CD14-positive monocyte (primary cell): ENCODE data around the gene PARK7. TPM values are rescaled to one million over a fixed set of nuclear protein-coding genes. Genes with fewer than 3 reads are reported as not detected.
"Not testable (repeated sequence)": the region's sequence is repeated elsewhere in the genome, so short reads cannot be mapped to it uniquely, and the experiment has no call there.

ENCODE experiments used
- DNase-seq, 3 donors: peaks; one replicate each; pipeline ENCODE4 v3.0.0-alpha.2; 2011 to 2022
- H2AFZ ChIP-seq: 2 replicates; pipeline ENCODE4 v1.6.0; 2012; ENCODE audit warnings: mild to moderate bottlenecking, low read depth, low read length, inconsistent platforms; ENCODE audit not compliant: insufficient read depth, poor library complexity, severe bottlenecking
- H3K27ac ChIP-seq, 2 donors: 1 replicate in 1 of 2; 2 replicates in 1 of 2; pipeline ENCODE4 v1.5.1; 2012 to 2013; ENCODE audit warnings: low read length in 2 of 2, control low read depth in 1 of 2, inconsistent platforms in 1 of 2, low read depth in 1 of 2, mild to moderate bottlenecking in 1 of 2
- H3K27me3 ChIP-seq, 2 donors: one replicate each; pipeline versions ENCODE4 v1.6.0 to v1.6.1; 2011 to 2013; ENCODE audit warnings: low read length in 2 of 2; ENCODE audit not compliant: control insufficient read depth in 2 of 2, insufficient read depth in 2 of 2
- H3K36me3 ChIP-seq, 2 donors: replicated peaks in 1 of 2; 1 replicate in 1 of 2; 2 replicates in 1 of 2; pipeline versions ENCODE4 v1.5.1 to v1.6.1; 2012 to 2013; ENCODE audit warnings: low read length in 2 of 2, control low read depth in 1 of 2, inconsistent platforms in 1 of 2, mild to moderate bottlenecking in 1 of 2; ENCODE audit not compliant: insufficient read depth in 2 of 2, control insufficient read depth in 1 of 2
- H3K4me1 ChIP-seq, 2 donors: 1 replicate in 1 of 2; 2 replicates in 1 of 2; pipeline versions ENCODE4 v1.5.1 to v1.6.1; 2012 to 2013; ENCODE audit warnings: low read length in 2 of 2, control low read depth in 1 of 2, inconsistent platforms in 1 of 2, mild to moderate bottlenecking in 1 of 2, moderate library complexity in 1 of 2; ENCODE audit not compliant: insufficient read depth in 2 of 2, control insufficient read depth in 1 of 2
- H3K4me2 ChIP-seq: replicated peaks from 2 replicates; pipeline ENCODE3; 2012; ENCODE audit warnings: low read length, moderate library complexity, mild to moderate bottlenecking; ENCODE audit not compliant: poor library complexity, severe bottlenecking; ENCODE audit errors: extremely low read depth
- H3K4me3 ChIP-seq, 3 experiments: fragments of 200-600 bp in 1 of 3; sonication (generic) in 1 of 3; replicated peaks in 1 of 3; 1 replicate in 2 of 3; 2 replicates in 1 of 3; pipeline ENCODE4 v1.5.1; 2011 to 2013; ENCODE audit warnings: low read length in 3 of 3, mild to moderate bottlenecking in 3 of 3, control low read depth in 2 of 3, low read depth in 2 of 3, inconsistent platforms in 1 of 3, moderate library complexity in 1 of 3
- H3K79me2 ChIP-seq: 2 replicates; pipeline ENCODE4 v1.6.0; 2012; ENCODE audit warnings: mild to moderate bottlenecking, control low read depth, inconsistent platforms, low read length, moderate library complexity; ENCODE audit not compliant: insufficient read depth
- H3K9ac ChIP-seq: 2 replicates; pipeline ENCODE4 v1.6.0; 2017; ENCODE audit warnings: low read length, mild to moderate bottlenecking; ENCODE audit not compliant: insufficient read depth, poor library complexity, severe bottlenecking
- H3K9me3 ChIP-seq, 2 donors: replicated peaks in 1 of 2; 1 replicate in 1 of 2; 2 replicates in 1 of 2; pipeline versions ENCODE4 v1.5.1 to v1.6.1; 2012 to 2013; ENCODE audit warnings: low read length in 2 of 2, control low read depth in 1 of 2; ENCODE audit not compliant: control insufficient read depth in 1 of 2, insufficient read depth in 1 of 2
- H4K20me1 ChIP-seq: 2 replicates; pipeline ENCODE4 v1.6.0; 2012; ENCODE audit warnings: mild to moderate bottlenecking, low read length, control low read depth, moderate library complexity; ENCODE audit not compliant: insufficient read depth
- H3K27ac Mint-ChIP-seq, 7 donors: one replicate each; pipeline ENCODE4 v1.8.0; 2020; ENCODE audit warnings: mild to moderate bottlenecking in 7 of 7, mixed read lengths in 7 of 7, moderate library complexity in 6 of 7, inconsistent platforms in 2 of 7
- H3K27me3 Mint-ChIP-seq, 3 donors: one replicate each; pipeline ENCODE4 v1.8.0; 2021 to 2022; ENCODE audit warnings: low read depth in 3 of 3, mild to moderate bottlenecking in 3 of 3, mixed read lengths in 3 of 3, moderate library complexity in 3 of 3, inconsistent platforms in 1 of 3
- H3K36me3 Mint-ChIP-seq, 2 donors: one replicate each; pipeline ENCODE4 v1.8.0; 2020; ENCODE audit warnings: mixed read lengths in 2 of 2, inconsistent platforms in 1 of 2, mild to moderate bottlenecking in 1 of 2
- H3K4me1 Mint-ChIP-seq: one replicate; pipeline ENCODE4 v1.8.0; 2020; ENCODE audit warnings: mild to moderate bottlenecking, mixed read lengths
- H3K4me3 Mint-ChIP-seq, 2 donors: one replicate each; pipeline ENCODE4 v1.8.0; 2020; ENCODE audit warnings: mild to moderate bottlenecking in 2 of 2, mixed read lengths in 2 of 2, moderate library complexity in 1 of 2
- H3K9me3 Mint-ChIP-seq, 7 donors: one replicate each; pipeline ENCODE4 v1.8.0; 2020 to 2022; ENCODE audit warnings: mixed read lengths in 7 of 7, mild to moderate bottlenecking in 6 of 7, moderate library complexity in 6 of 7, inconsistent platforms in 2 of 7
- WGBS: methylation state at CpG from one replicate; pipeline ENCODE4 v1.1.5; 2013; ENCODE audit warnings: missing lambda C conversion rate; ENCODE audit not compliant: insufficient coverage; 5-methylcytosine and 5-hydroxymethylcytosine counted together
- intact Hi-C, 2 donors: fragments of 100-400 bp; cut with micrococcal nuclease; formaldehyde crosslinking; loops; one replicate each; pipeline versions ENCODE4 v1.15.0 to v1.15.1; 2023
- polyA plus RNA-seq, 3 donors: library from polyadenylated mRNA; depleted of rRNA in 1 of 3; unstranded in 2 of 3; stranded (reverse) in 1 of 3; fragments of 300-500 nt in 2 of 3; fragments of >200 nt in 1 of 3; fragmentation: Illumina TruSeq in 2 of 3; gene quantifications; 1 replicate in 2 of 3; 2 replicates in 1 of 3; pipeline ENCODE4 v1.2.3, GENCODE V29; 2012 to 2021
- TF ChIP-seq, protein P1 (sequence below): fragments of 200-600 bp; IDR thresholded peaks from one replicate; pipeline ENCODE4 v1.8.0; 2022; ENCODE audit warnings: antibody characterized with exemption, mild to moderate bottlenecking

PARK7 gene
- polyA plus RNA-seq, 3 donors, result 116 to 391 (median 353) TPM

DNA sequence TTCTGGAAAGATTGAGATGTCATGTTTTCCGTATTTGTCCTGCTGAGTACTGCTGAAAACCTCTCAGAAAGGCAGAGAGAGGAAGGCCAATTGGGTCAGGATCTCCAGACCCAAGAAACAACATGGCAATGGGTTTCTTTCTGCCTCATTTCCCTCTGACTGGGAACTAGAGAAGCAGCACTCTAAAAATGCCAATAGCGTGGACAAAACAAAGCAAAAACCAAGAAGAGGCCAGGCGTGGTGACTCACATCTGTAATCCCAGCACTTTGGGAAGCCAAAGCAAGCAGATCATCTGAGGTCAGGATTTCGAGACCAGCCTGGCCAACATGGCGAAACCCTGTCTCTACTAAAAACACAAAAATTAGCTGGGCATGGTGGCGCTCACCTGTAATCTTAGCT lies 39.2 kb upstream of the PARK7 start:
- no peak overlapping the region for H3K27ac Mint-ChIP-seq
- H3K4me2 ChIP-seq, result no peak overlapping the region

DNA sequence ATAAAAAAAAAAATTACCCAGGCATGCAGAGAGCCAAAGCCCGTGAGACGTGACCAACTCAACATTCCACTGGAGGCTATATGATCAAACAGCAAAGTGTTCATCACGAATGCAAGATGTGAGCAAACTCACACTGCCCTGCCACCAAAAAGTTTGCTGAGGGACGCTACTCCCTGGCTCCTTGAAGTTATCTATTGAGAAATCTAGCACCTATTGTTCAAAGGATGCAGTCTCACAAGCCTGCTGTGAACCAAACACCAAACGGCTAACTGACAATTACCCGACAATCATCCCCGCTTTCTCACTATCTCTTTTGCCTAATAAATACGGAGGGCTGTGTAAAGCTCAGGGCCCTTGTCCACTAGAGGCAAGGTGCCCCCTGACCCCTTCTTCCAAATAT lies 34.5 kb upstream of the PARK7 start:
- H3K36me3 Mint-ChIP-seq, H3K27me3 ChIP-seq, H3K27ac ChIP-seq, H3K79me2 ChIP-seq, H2AFZ ChIP-seq, H3K9me3 Mint-ChIP-seq, H3K27ac Mint-ChIP-seq, H3K9ac ChIP-seq, H3K4me2 ChIP-seq, H3K36me3 ChIP-seq, H4K20me1 ChIP-seq, H3K4me3 Mint-ChIP-seq, intact Hi-C loops, H3K27me3 Mint-ChIP-seq, DNase-seq, H3K4me3 ChIP-seq, H3K9me3 ChIP-seq: not testable (repeated sequence)
- 94% methylated on average over 4 of the region's 8 CpGs for WGBS
- H3K4me1 Mint-ChIP-seq, result peaks cover 12% of the 10 kb centered on the region
- H3K4me1 ChIP-seq, result peaks cover 10 to 13% of the 10 kb centered on the region in 2 donors

More for the DNA sequence above, 39.2 kb upstream of the PARK7 start:
- intact Hi-C loops, result no loop called here
- H3K9me3 ChIP-seq, result no peaks in the 10 kb centered on the region
- 88% methylated on average over 6 of the region's 6 CpGs for WGBS
- H3K27me3 ChIP-seq, result no peaks in the 10 kb centered on the region
- no peak overlapping the region for H2AFZ ChIP-seq
- no peaks in the 10 kb centered on the region for H3K36me3 ChIP-seq
- Mint-ChIP-seq H3K9me3 (peaks cover 0 to 1% (median 0%) of the 10 kb centered on the region in 7 donors), H3K27me3 (peaks cover 0 to 4% (median 3%) of the 10 kb centered on the region in 3 donors), H3K4me1 (peaks cover 8% of the 10 kb centered on the region), H3K36me3 (peaks cover 4% of the 10 kb centered on the region in 2 donors), H3K4me3 (no peak overlapping the region)
- no peak overlapping the region for H3K4me3 ChIP-seq
- H4K20me1 ChIP-seq, result no peaks in the 10 kb centered on the region
- H3K79me2 ChIP-seq, result no peaks in the 10 kb centered on the region
- TF ChIP-seq, protein P1, sequence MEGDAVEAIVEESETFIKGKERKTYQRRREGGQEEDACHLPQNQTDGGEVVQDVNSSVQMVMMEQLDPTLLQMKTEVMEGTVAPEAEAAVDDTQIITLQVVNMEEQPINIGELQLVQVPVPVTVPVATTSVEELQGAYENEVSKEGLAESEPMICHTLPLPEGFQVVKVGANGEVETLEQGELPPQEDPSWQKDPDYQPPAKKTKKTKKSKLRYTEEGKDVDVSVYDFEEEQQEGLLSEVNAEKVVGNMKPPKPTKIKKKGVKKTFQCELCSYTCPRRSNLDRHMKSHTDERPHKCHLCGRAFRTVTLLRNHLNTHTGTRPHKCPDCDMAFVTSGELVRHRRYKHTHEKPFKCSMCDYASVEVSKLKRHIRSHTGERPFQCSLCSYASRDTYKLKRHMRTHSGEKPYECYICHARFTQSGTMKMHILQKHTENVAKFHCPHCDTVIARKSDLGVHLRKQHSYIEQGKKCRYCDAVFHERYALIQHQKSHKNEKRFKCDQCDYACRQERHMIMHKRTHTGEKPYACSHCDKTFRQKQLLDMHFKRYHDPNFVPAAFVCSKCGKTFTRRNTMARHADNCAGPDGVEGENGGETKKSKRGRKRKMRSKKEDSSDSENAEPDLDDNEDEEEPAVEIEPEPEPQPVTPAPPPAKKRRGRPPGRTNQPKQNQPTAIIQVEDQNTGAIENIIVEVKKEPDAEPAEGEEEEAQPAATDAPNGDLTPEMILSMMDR, result no peak
- no peak for DNase-seq
- no peak overlapping the region for H3K27ac ChIP-seq
- peaks cover 0 to 8% of the 10 kb centered on the region in 2 donors for H3K4me1 ChIP-seq
- no peak overlapping the region for H3K9ac ChIP-seq
